ENCODE measurements around the gene PDE8B. TPM values are rescaled to one million over a fixed set of nuclear protein-coding genes. Genes with fewer than 3 reads are reported as not detected.
A peak's percentile ranks its signal among the peaks of the same experiment; 100 is the strongest.

Gene PDE8B
- total and polyA plus RNA-seq, 2 donors from 2014 or later, result 3.7 to 4.5 TPM

- H3K9me3 ChIP-seq (ENCODE audit: control insufficient read depth in 2 of 3, insufficient read depth in 1 of 3, low read length in 3 of 3), result no peaks in the 10 kb centered on the region
- TF ChIP-seq, protein P1, sequence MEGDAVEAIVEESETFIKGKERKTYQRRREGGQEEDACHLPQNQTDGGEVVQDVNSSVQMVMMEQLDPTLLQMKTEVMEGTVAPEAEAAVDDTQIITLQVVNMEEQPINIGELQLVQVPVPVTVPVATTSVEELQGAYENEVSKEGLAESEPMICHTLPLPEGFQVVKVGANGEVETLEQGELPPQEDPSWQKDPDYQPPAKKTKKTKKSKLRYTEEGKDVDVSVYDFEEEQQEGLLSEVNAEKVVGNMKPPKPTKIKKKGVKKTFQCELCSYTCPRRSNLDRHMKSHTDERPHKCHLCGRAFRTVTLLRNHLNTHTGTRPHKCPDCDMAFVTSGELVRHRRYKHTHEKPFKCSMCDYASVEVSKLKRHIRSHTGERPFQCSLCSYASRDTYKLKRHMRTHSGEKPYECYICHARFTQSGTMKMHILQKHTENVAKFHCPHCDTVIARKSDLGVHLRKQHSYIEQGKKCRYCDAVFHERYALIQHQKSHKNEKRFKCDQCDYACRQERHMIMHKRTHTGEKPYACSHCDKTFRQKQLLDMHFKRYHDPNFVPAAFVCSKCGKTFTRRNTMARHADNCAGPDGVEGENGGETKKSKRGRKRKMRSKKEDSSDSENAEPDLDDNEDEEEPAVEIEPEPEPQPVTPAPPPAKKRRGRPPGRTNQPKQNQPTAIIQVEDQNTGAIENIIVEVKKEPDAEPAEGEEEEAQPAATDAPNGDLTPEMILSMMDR (IDR thresholded peaks at IDR 0.05; ENCODE audit: borderline replicate concordance, extremely low read depth, insufficient read depth), result no peak
- no peaks in the 10 kb centered on the region for H3K27me3 ChIP-seq (ENCODE audit: control insufficient read depth, insufficient read depth, low read length)
- H3K36me3 ChIP-seq (ENCODE audit: control insufficient read depth in 2 of 3, insufficient read depth in 3 of 3, low read length in 3 of 3), result peaks cover 4 to 17% (median 15%) of the 10 kb centered on the region in 3 donors
- FAIRE-seq (no peak), DNase-seq (peak in 2 of 5 donors; percentile 29 to 68)
- no peak overlapping the region for H3K27ac ChIP-seq (ENCODE audit: low read depth in 2 of 2, low read length in 2 of 2)
- H3K4me3 ChIP-seq (ENCODE audit: low read length in 3 of 3), result no peak overlapping the region
- H3K9ac ChIP-seq (ENCODE audit: low read length in 3 of 3), result no peak overlapping the region
- intact Hi-C loops (cut with DNase I), result no loop called here
- H3K4me1 ChIP-seq (ENCODE audit: control insufficient read depth in 2 of 3, insufficient read depth in 2 of 3, low read depth in 1 of 3, low read length in 3 of 3), result no peaks in the 10 kb centered on the region
These were observed 226.7 kb downstream of the PDE8B start for GRCh38 chr5:77437194-77437593.

DNA sequence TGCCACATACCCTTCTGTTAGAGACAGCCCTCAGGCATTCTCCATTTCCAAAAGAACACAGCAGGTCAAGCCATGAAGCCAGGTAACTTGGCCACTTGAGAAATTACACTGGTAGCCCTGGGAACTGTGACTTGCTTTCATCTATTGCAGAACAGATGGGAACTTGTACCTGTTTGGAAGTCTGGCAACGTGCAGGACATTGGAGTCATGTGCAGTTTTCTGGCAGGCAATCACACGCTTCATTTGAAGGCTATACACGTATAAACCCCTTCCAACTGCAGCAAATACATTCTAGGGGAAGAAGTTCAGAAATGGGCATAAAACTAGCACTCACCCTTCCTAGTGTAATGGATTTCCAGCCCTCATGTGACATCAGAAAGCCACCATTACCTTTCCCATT is 227.6 kb downstream of the PDE8B start:
- H3K4me3 ChIP-seq (ENCODE audit: low read length in 3 of 3), result no peak overlapping the region
- no peak overlapping the region for H3K27ac ChIP-seq (ENCODE audit: low read depth in 2 of 2, low read length in 2 of 2)
- H3K9me3 ChIP-seq (ENCODE audit: control insufficient read depth in 2 of 3, insufficient read depth in 1 of 3, low read length in 3 of 3), result no peaks in the 10 kb centered on the region
- no peaks in the 10 kb centered on the region for H3K4me1 ChIP-seq (ENCODE audit: control insufficient read depth in 2 of 3, insufficient read depth in 2 of 3, low read depth in 1 of 3, low read length in 3 of 3)
- TF ChIP-seq, protein P1 (IDR thresholded peaks at IDR 0.05; ENCODE audit: borderline replicate concordance, extremely low read depth, insufficient read depth), result no peak
- H3K27me3 ChIP-seq (ENCODE audit: control insufficient read depth, insufficient read depth, low read length), result no peaks in the 10 kb centered on the region
- intact Hi-C loops (cut with DNase I), result no loop called here
- peaks cover 2 to 13% (median 11%) of the 10 kb centered on the region in 3 donors for H3K36me3 ChIP-seq (ENCODE audit: control insufficient read depth in 2 of 3, insufficient read depth in 3 of 3, low read length in 3 of 3)
- DNase-seq (no peak), FAIRE-seq (no peak)
- H3K9ac ChIP-seq (ENCODE audit: low read length in 3 of 3), result no peak overlapping the region

DNA sequence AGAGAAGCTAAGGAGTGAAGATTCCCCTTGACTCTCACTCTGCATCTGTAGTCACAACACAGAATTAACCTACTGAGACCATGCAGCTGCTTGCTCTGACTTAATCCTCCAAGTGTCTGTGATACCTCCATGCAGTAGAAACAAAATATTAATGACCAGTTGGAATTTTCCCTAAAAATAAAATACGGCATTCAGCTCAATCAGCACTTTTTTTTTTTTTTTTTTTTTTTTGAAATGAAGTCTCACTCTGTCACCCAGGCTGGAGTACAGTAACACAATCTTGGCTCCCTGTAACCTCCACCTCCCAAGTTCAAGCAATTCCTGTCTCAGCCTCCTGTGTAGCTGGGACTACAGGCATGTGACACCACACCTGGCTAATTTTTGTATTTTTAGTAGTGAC is 233.2 kb downstream of the PDE8B start:
- Histone ChIP-seq H3K9me3 (ENCODE audit: control insufficient read depth in 2 of 3, insufficient read depth in 1 of 3, low read length in 3 of 3) (no peaks in the 10 kb centered on the region), H3K27ac (ENCODE audit: low read depth in 2 of 2, low read length in 2 of 2) (no peak overlapping the region), H3K27me3 (ENCODE audit: control insufficient read depth, insufficient read depth, low read length) (no peaks in the 10 kb centered on the region), H3K36me3 (ENCODE audit: control insufficient read depth in 2 of 3, insufficient read depth in 3 of 3, low read length in 3 of 3) (peaks cover 0 to 2% (median 0%) of the 10 kb centered on the region in 3 donors), H3K4me3 (ENCODE audit: low read length in 3 of 3) (no peak overlapping the region), H3K9ac (ENCODE audit: low read length in 3 of 3) (no peak overlapping the region), H3K4me1 (ENCODE audit: control insufficient read depth in 2 of 3, insufficient read depth in 2 of 3, low read depth in 1 of 3, low read length in 3 of 3) (no peaks in the 10 kb centered on the region)
- no peak for DNase-seq
- intact Hi-C loops (cut with DNase I), result no loop called here
- TF ChIP-seq, protein P1 (IDR thresholded peaks at IDR 0.05; ENCODE audit: borderline replicate concordance, extremely low read depth, insufficient read depth), result no peak
- no peak for FAIRE-seq

DNA sequence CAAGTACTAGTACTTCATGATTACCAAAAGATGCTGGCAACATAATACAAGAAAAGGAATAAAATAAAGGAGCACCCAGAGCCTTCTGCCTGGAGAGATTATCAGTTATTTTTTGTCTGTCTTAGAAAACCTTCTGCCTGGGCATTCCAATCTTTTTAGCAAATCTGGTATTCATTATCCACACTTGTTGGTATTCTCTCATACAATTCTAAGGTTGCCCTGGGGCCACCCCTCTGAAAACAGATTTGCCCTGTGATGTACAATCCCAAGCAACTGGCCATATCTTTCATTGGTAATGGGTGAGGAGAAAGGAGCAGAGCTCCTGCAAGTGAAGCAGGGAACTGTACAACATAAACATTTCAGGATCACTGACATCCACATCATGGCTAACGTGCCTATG is 233.9 kb downstream of the PDE8B start:
- Histone ChIP-seq H3K9me3 (ENCODE audit: control insufficient read depth in 2 of 3, insufficient read depth in 1 of 3, low read length in 3 of 3) (no peaks in the 10 kb centered on the region), H3K9ac (ENCODE audit: low read length in 3 of 3) (no peak overlapping the region), H3K27ac (ENCODE audit: low read depth in 2 of 2, low read length in 2 of 2) (no peak overlapping the region), H3K4me3 (ENCODE audit: low read length in 3 of 3) (no peak overlapping the region), H3K4me1 (ENCODE audit: control insufficient read depth in 2 of 3, insufficient read depth in 2 of 3, low read depth in 1 of 3, low read length in 3 of 3) (no peaks in the 10 kb centered on the region), H3K27me3 (ENCODE audit: control insufficient read depth, insufficient read depth, low read length) (no peaks in the 10 kb centered on the region), H3K36me3 (ENCODE audit: control insufficient read depth in 2 of 3, insufficient read depth in 3 of 3, low read length in 3 of 3) (peaks cover 2 to 6% (median 3%) of the 10 kb centered on the region in 3 donors)
- TF ChIP-seq, protein P1 (IDR thresholded peaks at IDR 0.05; ENCODE audit: borderline replicate concordance, extremely low read depth, insufficient read depth), result no peak
- FAIRE-seq, result no peak
- intact Hi-C loops (cut with DNase I), result no loop called here
- DNase-seq, result no peak

Data from kidney (tissue), 14 donors.